Posterior cingulate gyrus (tissue), 11 donors: ENCODE results near the gene ZRANB3.
A peak's percentile ranks its signal among the peaks of the same experiment; 100 is the strongest.
"Not testable (repeated sequence)": the region's sequence is repeated elsewhere in the genome, so short reads cannot be mapped to it uniquely, and the experiment has no call there.

Source experiments
- DNase-seq, 10 donors: peaks; one replicate each; pipeline versions ENCODE4 v3.0.0 to v3.0.0-alpha.2; 2020 to 2021; ENCODE audit warnings: mixed read lengths in 3 of 10
- intact Hi-C: fragments of 100-400 bp; cut with DNase I; formaldehyde crosslinking; loops from one replicate; pipeline ENCODE4 v1.15.1; 2023

The ZRANB3 gene

DNA sequence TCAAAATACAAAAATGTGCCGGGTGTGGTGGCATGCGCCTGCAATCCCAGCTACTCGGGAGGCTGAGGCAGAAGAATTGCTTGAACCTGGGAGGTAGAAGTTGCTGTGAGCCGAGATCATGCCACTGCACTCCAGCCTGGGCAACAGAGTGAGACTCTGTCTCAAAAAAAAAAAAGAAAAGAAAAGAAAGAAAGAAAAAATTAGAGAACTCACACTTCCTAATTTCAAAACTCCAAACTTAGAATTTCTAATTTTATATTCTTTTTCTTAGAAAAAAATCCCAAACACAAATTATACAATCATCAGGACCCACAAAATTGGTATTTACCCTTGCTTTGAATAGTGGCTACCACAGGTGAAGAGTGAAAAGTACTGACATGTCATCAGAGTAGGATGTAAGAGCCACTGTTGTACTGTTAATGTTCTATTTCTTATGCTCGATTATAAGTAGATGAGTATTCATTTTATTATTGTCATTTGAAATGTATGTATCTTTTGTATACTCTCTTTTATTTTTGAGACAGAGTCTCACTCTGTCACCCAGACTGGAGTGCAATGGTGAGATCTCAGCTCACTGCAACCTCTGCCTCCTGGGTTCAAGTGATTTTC is 182.8 kb downstream of the ZRANB3 start:
- intact Hi-C loops, DNase-seq: not testable (repeated sequence)

- no peak for DNase-seq
- intact Hi-C loops = loop anchor here (10.0 kb wide), 1 partner anchor 172 kb away; no protein-coding TSS in a partner anchor
Measured at GRCh38 chr2:135337071-135337470, 193.9 kb downstream of the ZRANB3 start.

GRCh38 chr2:135335256-135335655 is 195.8 kb downstream of the ZRANB3 start:
- intact Hi-C loops = loop anchor here (10.0 kb wide), 1 partner anchor 170 kb away; no protein-coding TSS in a partner anchor
- no peak for DNase-seq

DNA sequence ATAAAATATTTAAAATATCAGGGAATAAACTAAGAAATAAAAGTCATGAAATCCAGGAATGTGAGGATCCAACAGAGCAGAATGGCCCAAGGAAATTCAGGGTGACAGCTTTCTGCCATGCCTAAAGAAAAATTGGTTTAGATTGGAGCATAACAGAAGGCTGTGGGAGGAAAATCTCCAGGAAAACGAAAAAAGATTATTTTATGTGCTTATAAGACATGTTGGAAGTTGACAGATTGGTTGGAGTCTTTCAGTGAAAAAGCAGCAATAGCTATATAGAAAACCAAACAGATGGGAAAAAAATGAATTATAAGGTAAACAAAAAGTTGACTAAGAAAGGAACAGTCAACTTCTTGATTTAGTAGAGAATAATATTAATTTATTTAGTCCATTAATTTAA is 203.9 kb downstream of the ZRANB3 start:
- intact Hi-C loops = no loop called here

DNA sequence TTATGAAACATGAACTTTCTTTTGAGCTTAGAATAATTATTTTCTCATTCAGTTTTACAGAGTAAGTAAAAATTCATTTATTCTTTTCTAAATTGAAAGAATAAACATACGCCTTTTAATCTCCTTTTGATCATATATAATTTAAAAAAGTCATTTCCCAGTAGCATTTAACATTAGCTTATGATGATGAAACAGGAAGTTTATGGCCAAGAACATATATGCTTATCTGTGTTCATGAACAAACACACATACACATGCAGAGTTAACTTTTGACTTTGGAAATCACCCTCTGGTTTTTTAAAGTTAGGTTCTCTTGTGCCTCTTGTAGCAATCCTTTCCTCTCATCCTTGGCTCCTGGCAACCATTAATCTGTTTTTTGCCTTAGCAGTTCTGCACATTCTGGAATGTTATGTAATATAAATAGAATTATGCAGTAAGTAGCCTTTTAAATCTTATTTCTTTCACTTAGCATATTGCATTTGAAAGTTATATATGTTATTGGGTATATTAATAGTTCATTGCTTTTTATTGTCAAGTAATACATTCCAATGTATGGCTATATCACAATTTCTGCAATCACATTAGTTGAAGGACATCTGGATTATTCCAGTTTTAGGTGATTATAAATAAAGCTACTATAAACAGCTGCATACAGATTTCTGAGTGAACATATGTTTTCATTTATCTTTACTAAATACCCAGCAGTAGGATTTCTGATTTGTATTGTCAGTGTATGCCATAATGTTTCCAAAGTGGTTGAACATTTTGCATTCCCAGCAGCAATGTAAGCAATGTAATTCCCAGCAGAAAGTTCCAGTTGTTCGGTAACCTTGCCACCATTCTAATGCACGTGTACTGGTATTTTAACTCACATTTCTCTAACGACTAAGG is 210.3 kb downstream of the ZRANB3 start:
- no peak for DNase-seq
- intact Hi-C loops = no loop called here

More for the DNA sequence above, 203.9 kb downstream of the ZRANB3 start:
- no peak for DNase-seq

GRCh38 chr2:135318808-135319207 is 212.2 kb downstream of the ZRANB3 start:
- intact Hi-C loops = no loop called here
- no peak for DNase-seq

DNA sequence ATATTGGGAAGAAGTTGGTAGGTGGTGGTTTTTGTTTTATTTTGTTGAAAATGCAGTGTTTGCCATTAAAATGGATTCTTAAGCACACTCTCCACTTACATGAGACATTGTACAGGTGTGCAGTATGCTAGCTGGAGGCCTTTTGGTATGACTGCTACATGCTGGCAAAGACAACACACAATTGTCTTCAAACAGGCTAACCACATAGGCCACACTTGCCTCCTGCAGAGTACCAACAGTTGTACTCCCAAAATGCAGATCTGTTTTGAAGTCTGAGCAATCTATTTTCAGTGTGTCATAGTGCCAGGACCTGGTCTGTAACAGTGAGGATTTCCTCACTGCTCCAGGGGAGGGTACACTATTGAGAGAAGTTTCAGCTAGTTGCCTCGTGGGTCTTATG is 213.6 kb downstream of the ZRANB3 start:
- intact Hi-C loops = no loop called here
- no peak for DNase-seq

DNA sequence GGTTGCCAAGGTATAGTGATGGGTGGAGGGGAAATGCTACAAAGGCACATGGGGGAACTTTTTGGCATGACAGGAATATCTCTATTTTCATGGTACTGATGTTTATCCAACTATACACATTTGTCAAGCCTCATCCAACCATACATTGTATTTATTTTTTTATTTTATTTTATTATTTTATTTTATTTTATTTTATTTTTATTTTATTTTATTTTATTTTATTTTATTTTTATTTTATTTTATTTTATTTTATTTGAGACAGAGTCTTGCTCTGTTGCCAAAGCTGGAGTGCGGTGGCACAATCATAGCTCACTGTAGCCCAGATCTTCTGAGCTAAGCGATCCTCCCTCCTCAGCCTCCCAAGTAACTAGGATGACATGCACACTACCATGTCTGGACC is 219.1 kb downstream of the ZRANB3 start:
- DNase-seq = no peak
- intact Hi-C loops = no loop called here

- intact Hi-C loops = no loop called here
- DNase-seq = no peak
Measured at GRCh38 chr2:135311268-135311667, 219.8 kb downstream of the ZRANB3 start.

DNA sequence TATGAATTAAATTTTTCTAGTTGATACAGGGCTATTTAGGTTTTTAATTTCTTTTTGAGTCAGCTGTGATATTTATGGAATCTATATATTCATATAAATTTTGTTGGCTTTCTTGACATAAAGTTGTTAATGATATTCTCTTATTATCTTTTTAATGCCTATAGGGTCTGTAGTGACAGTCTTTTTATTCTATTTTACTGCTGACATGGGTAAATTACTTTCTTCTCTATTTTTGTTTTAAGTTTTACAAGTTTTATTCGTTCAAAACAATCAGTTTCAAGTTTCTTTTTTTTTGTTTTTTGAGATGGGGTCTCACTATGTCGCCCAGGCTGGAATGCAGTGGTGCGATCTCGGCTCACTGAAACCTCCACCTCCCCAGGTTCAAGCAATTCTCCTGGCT is 226.3 kb downstream of the ZRANB3 start:
- DNase-seq = no peak
- intact Hi-C loops = no loop called here

DNA sequence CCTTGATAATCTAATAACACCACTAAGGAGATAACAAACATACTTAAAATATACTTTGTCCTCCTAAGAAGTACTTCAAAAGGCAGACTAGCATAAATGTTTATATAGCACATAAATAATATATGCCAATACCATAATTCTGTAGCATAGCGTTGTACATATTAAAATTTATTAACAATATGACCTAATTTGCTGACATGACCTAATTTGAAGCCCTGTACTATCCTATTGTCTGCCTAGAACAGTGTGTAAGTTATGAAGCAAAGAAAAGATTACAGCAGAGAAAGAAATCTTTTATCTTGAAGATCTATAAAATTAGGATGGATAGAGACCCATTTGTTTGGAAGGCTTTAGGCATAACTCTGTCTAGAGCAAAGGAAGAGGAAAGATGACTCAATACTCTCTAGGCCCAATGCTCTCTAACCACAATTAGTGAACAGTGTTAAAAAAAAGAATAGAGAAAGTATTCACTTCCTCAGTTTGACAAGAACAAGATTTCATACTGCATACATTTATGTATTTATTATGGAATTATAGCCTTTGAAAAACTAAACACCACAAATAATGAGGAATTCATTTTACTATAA is 231.3 kb downstream of the ZRANB3 start:
- no peak for DNase-seq
- intact Hi-C loops = no loop called here

GRCh38 chr2:135299165-135299564 is 231.9 kb downstream of the ZRANB3 start:
- intact Hi-C loops = no loop called here
- peak in 1 of 10 donors; percentile 50 for DNase-seq

- DNase-seq, intact Hi-C loops: not testable (repeated sequence)
Measured at GRCh38 chr2:135287121-135287520, 243.9 kb downstream of the ZRANB3 start.

- no peak for DNase-seq
- intact Hi-C loops = no loop called here
Measured at GRCh38 chr2:135285391-135285790, 245.6 kb downstream of the ZRANB3 start.

GRCh38 chr2:135281379-135281778 is 249.6 kb downstream of the ZRANB3 start:
- no peak for DNase-seq
- intact Hi-C loops = no loop called here

DNA sequence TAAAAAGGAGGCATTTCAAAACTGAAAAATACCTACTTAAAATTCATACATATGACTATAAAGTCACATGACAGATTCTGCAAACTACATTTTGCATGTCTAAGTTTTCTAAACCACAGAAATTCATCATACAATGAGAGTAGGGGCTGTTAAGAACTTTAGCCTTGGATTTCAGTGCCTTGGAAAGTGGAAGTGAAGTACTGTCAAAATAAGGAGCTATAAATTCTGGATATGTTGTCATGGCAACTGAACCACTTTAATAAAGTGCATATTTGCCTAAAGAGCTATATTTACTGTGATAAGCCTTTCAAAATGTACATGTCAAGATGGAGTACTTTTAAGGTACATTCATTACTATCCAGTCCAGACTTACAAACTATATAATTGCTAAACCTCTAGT is 251.8 kb downstream of the ZRANB3 start:
- intact Hi-C loops = no loop called here
- no peak for DNase-seq

- intact Hi-C loops = no loop called here
- DNase-seq = no peak
Measured at GRCh38 chr2:135276525-135276924, 254.5 kb downstream of the ZRANB3 start.

DNA sequence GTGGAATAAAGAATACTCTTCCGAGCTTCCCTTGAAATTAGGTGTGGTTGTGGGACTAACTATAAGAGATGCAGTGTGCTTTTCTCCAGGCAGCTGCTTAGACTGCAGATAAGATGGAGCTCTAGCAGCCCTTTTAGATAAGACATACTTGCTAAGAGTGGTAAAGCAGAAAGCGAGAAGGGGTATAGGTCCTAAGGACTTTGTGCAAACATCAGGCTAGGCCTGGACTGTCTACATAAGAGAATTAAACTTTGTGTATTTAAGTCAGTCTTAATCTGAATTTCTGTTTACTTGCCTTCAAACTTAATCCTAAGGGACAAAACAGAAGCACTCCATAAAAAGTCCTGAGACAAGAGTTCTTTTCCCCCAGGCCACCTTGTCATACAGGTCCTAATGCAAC is 260.0 kb downstream of the ZRANB3 start:
- no peak for DNase-seq

DNA sequence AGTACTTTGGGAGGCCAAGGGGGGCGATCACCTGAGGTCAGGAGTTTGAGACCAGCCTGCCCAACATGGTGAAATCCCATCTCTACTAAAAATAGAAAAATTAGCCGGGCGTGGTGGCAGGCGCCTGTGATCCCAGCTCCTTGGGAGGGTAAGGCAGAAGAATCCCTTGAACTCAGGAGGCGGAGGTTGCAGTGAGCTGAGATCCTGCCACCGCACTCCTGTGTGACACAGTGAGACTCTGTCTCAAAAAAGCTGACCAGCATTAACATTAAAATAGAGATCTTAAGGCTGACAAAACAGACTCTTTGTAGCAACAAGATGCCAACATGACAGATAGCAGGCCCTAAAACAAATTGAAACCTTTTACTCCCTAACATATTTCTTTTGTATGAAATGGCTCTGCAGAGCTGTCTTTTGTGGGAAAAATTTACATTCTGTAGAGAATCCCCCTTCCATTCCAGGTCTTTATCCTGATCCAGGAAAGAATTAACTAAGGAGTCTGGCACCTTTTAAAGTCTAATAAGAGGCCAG is 265.0 kb downstream of the ZRANB3 start:
- intact Hi-C loops = no loop called here
- no peak for DNase-seq

More for the DNA sequence above, 260.0 kb downstream of the ZRANB3 start:
- intact Hi-C loops = no loop called here

DNA sequence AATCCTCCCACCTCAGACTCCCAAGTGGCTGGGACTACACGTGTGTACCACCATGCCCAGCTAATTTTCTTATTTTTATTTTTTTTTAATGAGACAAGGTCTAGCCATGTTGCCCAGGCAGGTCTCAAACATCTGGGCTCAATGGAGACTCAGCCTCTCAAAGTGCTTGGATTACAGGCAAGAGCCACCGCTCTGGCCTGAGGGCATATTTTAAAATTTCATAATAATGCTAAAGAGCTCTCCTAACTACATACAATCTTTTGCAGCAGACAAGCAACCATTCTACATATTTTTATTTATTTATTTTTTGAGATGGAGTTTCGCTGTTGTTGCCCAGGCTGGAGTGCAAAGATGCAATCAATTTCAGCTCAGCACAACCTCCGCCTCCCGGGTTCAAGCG is 271.9 kb downstream of the ZRANB3 start:
- intact Hi-C loops = no loop called here
- DNase-seq = no peak

DNA sequence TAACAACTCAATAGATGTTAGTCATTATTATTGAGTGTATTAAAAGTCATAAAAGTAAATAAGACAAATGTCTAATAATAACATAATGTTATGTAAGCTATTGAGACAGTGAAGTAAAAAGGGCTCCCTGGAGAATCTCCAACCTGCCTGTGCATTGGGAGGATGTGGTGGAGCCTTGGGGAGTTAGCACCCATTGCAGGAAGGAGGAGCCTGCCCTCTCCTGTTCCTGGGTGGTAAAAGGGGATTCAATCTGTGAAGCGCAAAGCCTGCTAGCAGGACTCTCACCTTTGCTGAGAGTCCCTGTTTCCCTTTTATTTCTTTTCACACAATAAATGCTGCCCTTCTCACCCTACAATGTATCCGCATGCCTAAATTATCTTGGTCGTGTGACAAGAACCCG is 272.8 kb downstream of the ZRANB3 start:
- intact Hi-C loops = no loop called here
- no peak for DNase-seq
